ENCODE measurements around the gene LDLRAD3.

DNA sequence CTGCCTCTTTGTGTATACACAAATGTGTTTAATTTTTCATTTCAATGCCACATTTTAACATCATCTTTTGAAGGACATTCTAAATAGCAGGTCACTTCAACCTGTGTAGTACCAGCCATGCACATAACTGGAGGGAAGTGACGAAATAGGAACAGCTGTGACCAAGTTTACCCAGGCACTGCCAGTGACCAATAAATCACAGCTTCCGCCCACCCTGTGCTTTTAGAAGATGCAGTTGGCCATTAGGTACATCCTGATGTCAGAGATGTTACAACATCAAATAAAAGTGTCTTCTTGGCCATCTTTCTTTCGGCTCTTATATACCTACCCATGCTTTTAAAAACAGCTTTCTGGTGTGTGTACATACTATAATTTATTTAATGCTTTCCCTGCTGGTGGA lies 7.8 kb downstream of the LDLRAD3 start:
- TF ChIP-seq, protein P1, sequence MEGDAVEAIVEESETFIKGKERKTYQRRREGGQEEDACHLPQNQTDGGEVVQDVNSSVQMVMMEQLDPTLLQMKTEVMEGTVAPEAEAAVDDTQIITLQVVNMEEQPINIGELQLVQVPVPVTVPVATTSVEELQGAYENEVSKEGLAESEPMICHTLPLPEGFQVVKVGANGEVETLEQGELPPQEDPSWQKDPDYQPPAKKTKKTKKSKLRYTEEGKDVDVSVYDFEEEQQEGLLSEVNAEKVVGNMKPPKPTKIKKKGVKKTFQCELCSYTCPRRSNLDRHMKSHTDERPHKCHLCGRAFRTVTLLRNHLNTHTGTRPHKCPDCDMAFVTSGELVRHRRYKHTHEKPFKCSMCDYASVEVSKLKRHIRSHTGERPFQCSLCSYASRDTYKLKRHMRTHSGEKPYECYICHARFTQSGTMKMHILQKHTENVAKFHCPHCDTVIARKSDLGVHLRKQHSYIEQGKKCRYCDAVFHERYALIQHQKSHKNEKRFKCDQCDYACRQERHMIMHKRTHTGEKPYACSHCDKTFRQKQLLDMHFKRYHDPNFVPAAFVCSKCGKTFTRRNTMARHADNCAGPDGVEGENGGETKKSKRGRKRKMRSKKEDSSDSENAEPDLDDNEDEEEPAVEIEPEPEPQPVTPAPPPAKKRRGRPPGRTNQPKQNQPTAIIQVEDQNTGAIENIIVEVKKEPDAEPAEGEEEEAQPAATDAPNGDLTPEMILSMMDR (IDR thresholded peaks at IDR 0.05): no peak
- TF ChIP-seq ZFX (IDR thresholded peaks at IDR 0.05; ENCODE audit: borderline replicate concordance): no peak

Measured in 22Rv1 (cell line).